ENCODE results near the gene NXT2.
"Not testable (repeated sequence)": the region's sequence is repeated elsewhere in the genome, so short reads cannot be mapped to it uniquely, and the experiment has no call there.

NXT2 gene

GRCh38 chrX:109537324-109537665, 651 bp downstream of the NXT2 start:
- peak overlapping the region; percentile 90; the same call in 1 of the 2 replicates for H3K9ac ChIP-seq (ENCODE audit: low read depth, low read length)
- H3K4me1 ChIP-seq (ENCODE audit: insufficient read depth, low read length) = no peaks in the 10 kb centered on the region

DNA sequence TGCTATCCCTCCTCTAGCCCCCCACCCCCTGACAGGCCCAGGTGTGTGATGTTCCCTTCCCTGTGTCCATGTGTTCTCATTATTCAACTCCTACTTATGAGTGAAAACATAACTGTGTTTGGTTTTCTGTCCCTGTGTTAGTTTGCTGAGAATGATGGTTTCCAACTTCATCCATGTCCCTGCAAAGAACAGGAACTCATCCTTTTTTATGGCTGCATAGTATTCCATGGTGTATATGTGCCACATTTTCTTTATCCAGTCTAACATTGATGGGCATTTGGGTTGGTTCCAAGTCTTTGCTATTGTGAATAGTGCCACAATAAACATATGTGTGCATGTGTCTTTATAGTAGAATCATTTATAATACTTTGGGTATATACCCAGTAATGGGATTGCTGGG, 2.4 kb downstream of the NXT2 start:
- H3K9me3 ChIP-seq (ENCODE audit: insufficient read depth, low read depth, low read length); H3K4me3 ChIP-seq (ENCODE audit: low read length); H3K9ac ChIP-seq (ENCODE audit: low read depth, low read length); H3K27me3 ChIP-seq (ENCODE audit: insufficient read depth, low read length); H3K4me1 ChIP-seq (ENCODE audit: insufficient read depth, low read length); H3K27ac ChIP-seq (ENCODE audit: low read length); H3K36me3 ChIP-seq (ENCODE audit: insufficient read depth, low read depth, low read length): not testable (repeated sequence)

More at GRCh38 chrX:109537324-109537665, 651 bp downstream of the NXT2 start:
- H3K27ac ChIP-seq (ENCODE audit: low read length) = no peak overlapping the region
- H3K27me3 ChIP-seq (ENCODE audit: insufficient read depth, low read length) = peaks cover 10% of the 10 kb centered on the region; the same call in 1 of the 2 replicates
- peak overlapping the region; percentile 92 for H3K4me3 ChIP-seq (ENCODE audit: low read length)
- H3K9me3 ChIP-seq (ENCODE audit: insufficient read depth, low read depth, low read length) = no peaks in the 10 kb centered on the region
- no peaks in the 10 kb centered on the region for H3K36me3 ChIP-seq (ENCODE audit: insufficient read depth, low read depth, low read length)

- H3K9me3 ChIP-seq (ENCODE audit: insufficient read depth, low read depth, low read length) = peaks cover 5% of the 10 kb centered on the region; the same call in 1 of the 2 replicates
- no peak overlapping the region for H3K27ac ChIP-seq (ENCODE audit: low read length)
- H3K36me3 ChIP-seq (ENCODE audit: insufficient read depth, low read depth, low read length) = no peaks in the 10 kb centered on the region
- no peaks in the 10 kb centered on the region for H3K27me3 ChIP-seq (ENCODE audit: insufficient read depth, low read length)
- no peaks in the 10 kb centered on the region for H3K4me1 ChIP-seq (ENCODE audit: insufficient read depth, low read length)
- no peak overlapping the region for H3K9ac ChIP-seq (ENCODE audit: low read depth, low read length)
- no peak overlapping the region for H3K4me3 ChIP-seq (ENCODE audit: low read length)
These were observed 17.2 kb downstream of the NXT2 start for GRCh38 chrX:109553862-109554261.

GRCh38 chrX:109576083-109576482, 39.4 kb downstream of the NXT2 start:
- H3K9ac ChIP-seq (ENCODE audit: low read depth, low read length); H3K4me3 ChIP-seq (ENCODE audit: low read length); H3K27me3 ChIP-seq (ENCODE audit: insufficient read depth, low read length); H3K4me1 ChIP-seq (ENCODE audit: insufficient read depth, low read length); H3K27ac ChIP-seq (ENCODE audit: low read length); H3K9me3 ChIP-seq (ENCODE audit: insufficient read depth, low read depth, low read length); H3K36me3 ChIP-seq (ENCODE audit: insufficient read depth, low read depth, low read length): not testable (repeated sequence)

DNA sequence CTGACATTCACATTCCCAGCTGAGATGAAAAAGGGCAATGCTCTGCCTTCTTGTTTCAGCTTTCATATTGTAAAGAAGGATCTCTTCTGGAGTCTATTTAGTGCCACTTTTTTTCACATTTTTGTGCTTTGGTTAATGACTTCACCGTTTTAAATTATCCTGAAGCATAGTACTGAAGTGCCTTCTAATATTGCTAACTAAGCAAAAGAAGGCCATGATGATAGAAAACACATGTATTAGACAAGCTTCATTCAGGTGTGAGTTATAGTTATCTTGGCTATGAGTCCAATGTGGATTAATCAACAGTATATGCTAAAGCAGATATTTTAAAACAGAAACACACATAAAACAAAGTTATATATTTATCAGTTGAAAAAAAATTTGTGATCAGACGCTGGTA, 40.4 kb downstream of the NXT2 start:
- Histone ChIP-seq H3K4me3 (ENCODE audit: low read length) (no peak overlapping the region), H3K27me3 (ENCODE audit: insufficient read depth, low read length) (no peaks in the 10 kb centered on the region), H3K36me3 (ENCODE audit: insufficient read depth, low read depth, low read length) (no peaks in the 10 kb centered on the region), H3K4me1 (ENCODE audit: insufficient read depth, low read length) (no peaks in the 10 kb centered on the region), H3K27ac (ENCODE audit: low read length) (no peak overlapping the region), H3K9me3 (ENCODE audit: insufficient read depth, low read depth, low read length) (no peaks in the 10 kb centered on the region), H3K9ac (ENCODE audit: low read depth, low read length) (no peak overlapping the region)

- H3K9ac ChIP-seq (ENCODE audit: low read depth, low read length) = no peak overlapping the region
- no peaks in the 10 kb centered on the region for H3K27me3 ChIP-seq (ENCODE audit: insufficient read depth, low read length)
- no peak overlapping the region for H3K27ac ChIP-seq (ENCODE audit: low read length)
- H3K9me3 ChIP-seq (ENCODE audit: insufficient read depth, low read depth, low read length) = no peaks in the 10 kb centered on the region
- H3K4me1 ChIP-seq (ENCODE audit: insufficient read depth, low read length) = no peaks in the 10 kb centered on the region
- H3K4me3 ChIP-seq (ENCODE audit: low read length) = no peak overlapping the region
- no peaks in the 10 kb centered on the region for H3K36me3 ChIP-seq (ENCODE audit: insufficient read depth, low read depth, low read length)
These were observed 42.3 kb downstream of the NXT2 start for GRCh38 chrX:109578916-109579315.

GRCh38 chrX:109585488-109585887, 48.8 kb downstream of the NXT2 start:
- Histone ChIP-seq H3K27me3 (ENCODE audit: insufficient read depth, low read length) (no peaks in the 10 kb centered on the region), H3K4me3 (ENCODE audit: low read length) (no peak overlapping the region), H3K36me3 (ENCODE audit: insufficient read depth, low read depth, low read length) (no peaks in the 10 kb centered on the region), H3K9ac (ENCODE audit: low read depth, low read length) (no peak overlapping the region), H3K4me1 (ENCODE audit: insufficient read depth, low read length) (no peaks in the 10 kb centered on the region), H3K9me3 (ENCODE audit: insufficient read depth, low read depth, low read length) (no peaks in the 10 kb centered on the region), H3K27ac (ENCODE audit: low read length) (no peak overlapping the region)

DNA sequence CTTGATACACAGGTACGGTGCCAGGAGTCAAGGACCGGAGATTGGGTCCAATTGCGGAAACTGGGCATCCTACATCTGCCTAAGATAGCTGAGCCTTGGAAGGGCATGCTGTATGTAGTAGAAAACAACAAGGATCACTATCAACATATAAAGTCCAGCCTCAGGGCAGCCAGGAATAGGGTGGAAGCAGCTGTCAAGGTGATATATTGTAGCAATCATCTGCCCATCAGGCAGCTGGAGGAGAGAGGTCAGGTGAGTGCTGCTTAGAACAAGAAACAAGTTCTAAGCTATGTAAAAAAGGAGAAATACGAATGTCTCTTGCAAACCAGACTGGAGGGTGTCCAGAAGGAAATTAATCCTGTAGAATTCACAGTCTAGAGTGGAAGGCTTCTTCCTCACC, 53.5 kb downstream of the NXT2 start:
- Histone ChIP-seq H3K36me3 (ENCODE audit: insufficient read depth, low read depth, low read length) (no peaks in the 10 kb centered on the region), H3K9ac (ENCODE audit: low read depth, low read length) (no peak overlapping the region), H3K27ac (ENCODE audit: low read length) (no peak overlapping the region), H3K9me3 (ENCODE audit: insufficient read depth, low read depth, low read length) (no peaks in the 10 kb centered on the region), H3K27me3 (ENCODE audit: insufficient read depth, low read length) (no peaks in the 10 kb centered on the region), H3K4me1 (ENCODE audit: insufficient read depth, low read length) (no peaks in the 10 kb centered on the region), H3K4me3 (ENCODE audit: low read length) (no peak overlapping the region)

Data from iPS-20b (cell line).